NOMO-1 treated with dmso at 0.1 percent for 144 hours (cell line): ENCODE results near the gene PRDM4.
A peak's percentile ranks its signal among the peaks of the same experiment; 100 is the strongest.
"Not testable (repeated sequence)": the region's sequence is repeated elsewhere in the genome, so short reads cannot be mapped to it uniquely, and the experiment has no call there.

ENCODE experiments used
- DNase-seq: peaks from one replicate; lab custom pipeline; 2025; ENCODE audit not compliant: unreplicated experiment; lab: John Stamatoyannopoulos, UW

Gene PRDM4

DNA sequence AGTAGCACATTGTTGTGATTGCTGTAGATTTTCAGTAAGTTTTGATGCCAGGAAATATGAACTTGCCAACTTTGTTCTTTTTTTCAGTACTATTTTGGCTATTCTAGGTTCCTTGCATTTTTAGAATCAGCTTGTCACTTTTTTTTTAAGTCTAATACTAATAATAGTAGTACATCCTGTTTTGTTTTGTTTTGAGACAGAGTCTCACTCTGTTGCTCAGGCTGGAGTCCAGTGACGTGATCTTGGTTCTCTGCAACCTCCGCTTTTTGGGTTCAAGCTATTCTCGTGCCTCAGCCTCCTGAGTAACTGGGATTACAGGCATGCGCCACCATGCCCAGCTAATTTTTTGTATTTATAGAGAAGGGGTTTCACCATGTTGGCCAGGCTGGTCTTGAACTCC, 58.8 kb downstream of the PRDM4 start:
- no peak for DNase-seq

DNA sequence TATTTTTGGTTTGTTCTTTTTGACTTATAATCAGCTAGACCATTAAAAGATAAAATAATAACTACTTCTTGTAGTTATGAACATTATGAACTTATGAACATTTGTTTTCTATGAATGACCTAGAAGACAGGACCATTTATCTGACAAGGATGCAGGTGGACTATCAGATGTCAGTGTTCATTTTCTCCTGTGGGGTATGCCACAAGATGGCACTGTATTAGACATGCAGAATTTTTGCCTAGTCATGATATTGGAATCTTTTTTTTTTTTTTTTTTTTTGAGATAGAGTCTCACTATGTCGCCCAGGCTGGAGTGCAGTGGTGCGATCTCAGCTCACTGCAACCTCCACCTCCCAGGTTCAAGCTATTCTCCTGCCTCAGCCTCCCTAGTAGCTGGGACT, 65.2 kb downstream of the PRDM4 start:
- not testable (repeated sequence) for DNase-seq

DNA sequence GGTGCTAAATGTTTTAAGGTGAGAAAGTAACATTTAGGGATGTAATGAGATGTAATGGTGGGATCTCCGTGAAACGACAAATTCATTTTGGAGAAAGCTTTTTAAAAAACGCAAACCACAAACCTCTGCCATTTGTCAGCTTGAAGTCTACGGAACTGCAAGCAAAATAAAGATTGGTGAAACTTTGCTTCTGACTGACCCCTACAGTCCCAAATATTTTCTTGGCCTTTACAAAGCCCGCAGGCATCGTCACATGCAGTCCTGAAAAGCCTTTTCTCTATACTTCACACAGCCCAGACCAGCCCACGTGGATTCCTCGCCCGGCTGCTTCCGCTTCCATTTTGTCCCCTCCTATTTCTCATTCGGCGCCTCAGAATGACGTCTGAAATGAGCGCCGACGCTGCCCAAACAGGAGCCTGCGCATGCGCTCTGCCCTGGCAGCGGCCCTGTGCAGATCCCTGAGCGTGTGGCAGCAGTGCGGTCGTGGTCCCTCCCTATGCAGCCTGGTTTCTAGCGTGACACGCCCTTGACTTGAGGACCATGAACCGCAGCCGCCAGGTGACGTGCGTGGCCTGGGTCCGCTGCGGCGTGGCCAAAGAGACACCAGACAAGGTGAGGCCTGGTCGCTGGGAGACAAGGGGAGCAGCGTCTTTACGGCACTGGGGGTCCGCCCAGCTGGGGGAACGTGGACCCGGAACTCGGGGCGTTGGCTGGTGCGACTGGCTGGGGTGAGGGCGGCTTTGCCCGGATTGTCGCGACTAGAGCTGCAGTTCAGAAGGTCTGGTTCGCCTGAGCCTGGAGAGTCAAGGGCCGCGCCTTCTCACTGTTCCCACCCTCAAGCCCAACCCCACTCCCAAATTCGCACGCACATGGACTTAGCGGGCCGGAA, 75.3 kb downstream of the PRDM4 start, which contains the start of gene PWP1:
TSS of gene PWP1 (plus strand) at position 440 of the 889 bp plus-strand sequence. CDS start at position 541, 101 bp downstream.
- peak; percentile 90 for DNase-seq

DNA sequence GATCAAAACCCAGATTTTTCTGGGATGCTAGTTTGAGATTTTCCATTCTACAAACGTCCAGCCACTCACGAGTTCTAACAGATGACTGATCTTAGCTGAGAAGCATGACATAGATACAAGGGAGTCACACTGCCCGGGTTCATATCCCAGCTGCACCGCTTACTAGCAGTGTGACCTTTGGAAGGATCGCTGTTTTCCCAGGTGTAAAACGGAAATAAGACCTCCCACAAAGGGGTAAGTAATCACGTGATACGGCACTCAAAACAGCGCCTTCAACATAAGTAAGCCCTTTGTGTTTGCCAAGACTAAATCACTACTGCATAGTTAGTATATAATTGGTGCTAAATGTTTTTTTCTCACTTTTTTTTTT, 76.0 kb downstream of the PRDM4 start:
- DNase-seq = no peak

DNA sequence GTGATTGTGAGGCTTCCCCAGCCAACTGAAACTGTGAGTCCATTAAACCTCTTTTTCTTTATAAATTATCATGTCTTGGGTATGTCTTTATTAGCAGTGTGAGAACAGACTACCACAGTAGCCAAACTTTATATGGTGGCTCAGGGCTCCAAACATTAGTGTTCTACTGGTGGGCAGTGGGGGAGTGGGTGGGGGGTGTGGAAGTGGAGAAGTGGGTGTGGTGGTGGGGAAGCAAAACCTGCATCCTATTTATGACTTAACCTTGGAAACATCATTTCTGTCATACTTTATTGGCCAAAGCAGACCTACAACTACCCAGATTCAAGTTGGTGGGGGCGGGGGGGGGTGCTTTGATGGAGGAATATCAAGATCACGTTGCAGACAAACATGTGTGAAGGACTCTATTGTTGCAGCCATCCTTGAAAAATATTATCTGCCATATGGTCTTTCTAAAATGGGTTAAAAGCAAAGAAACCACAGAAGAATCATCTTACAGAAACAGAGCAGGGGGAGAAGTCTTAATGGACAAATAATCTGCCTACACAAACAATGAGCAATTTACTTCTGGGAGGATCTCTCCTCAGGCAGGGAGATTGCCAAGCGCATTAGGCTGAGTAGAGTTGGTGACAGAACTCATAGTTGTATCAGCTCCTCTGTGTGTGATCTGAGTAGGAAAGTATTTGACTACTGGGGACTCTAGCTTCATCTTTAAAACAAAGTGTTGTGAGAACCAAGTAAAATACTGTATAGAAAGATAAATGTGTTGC, 76.7 kb downstream of the PRDM4 start:
- DNase-seq = no peak
